Glutamatergic neuron (in vitro differentiated cells): ENCODE measurements around the gene MYRIP. TPM values are rescaled to one million over a fixed set of nuclear protein-coding genes. Genes with fewer than 3 reads are reported as not detected.

Source experiments
- DNase-seq: peaks from one replicate; pipeline ENCODE4 v3.0.0; 2022
- H3K27ac Mint-ChIP-seq: one replicate; pipeline ENCODE4 v1.8.0; 2020; ENCODE audit warnings: mild to moderate bottlenecking, mixed read lengths, inconsistent platforms; ENCODE audit not compliant: unreplicated experiment
- H3K27me3 Mint-ChIP-seq: one replicate; pipeline ENCODE4 v1.8.0; 2020; ENCODE audit warnings: mild to moderate bottlenecking, moderate library complexity, mixed read lengths, inconsistent platforms; ENCODE audit not compliant: unreplicated experiment
- H3K36me3 Mint-ChIP-seq: one replicate; pipeline ENCODE4 v1.8.0; 2020; ENCODE audit warnings: mild to moderate bottlenecking, mixed read lengths, inconsistent platforms; ENCODE audit not compliant: unreplicated experiment
- H3K4me1 Mint-ChIP-seq: one replicate; pipeline ENCODE4 v1.8.0; 2020; ENCODE audit warnings: mild to moderate bottlenecking, low read depth, mixed read lengths, inconsistent platforms; ENCODE audit not compliant: unreplicated experiment
- H3K4me3 Mint-ChIP-seq: one replicate; pipeline ENCODE4 v1.8.0; 2020; ENCODE audit warnings: mild to moderate bottlenecking, mixed read lengths, inconsistent platforms; ENCODE audit not compliant: unreplicated experiment
- H3K9me3 Mint-ChIP-seq: one replicate; pipeline ENCODE4 v1.8.0; 2020; ENCODE audit warnings: mild to moderate bottlenecking, moderate library complexity, mixed read lengths, inconsistent platforms; ENCODE audit not compliant: unreplicated experiment
- CTCF ChIP-seq: fragments of 200-600 bp; sonication (generic); IDR thresholded peaks from one replicate; pipeline ENCODE4 v1.5.0; 2021; ENCODE audit not compliant: partially characterized antibody, unreplicated experiment
- total RNA-seq: library from RNA; stranded (reverse); fragmentation: NEBNext Ultra II Directional; extraction: Animal tissue kit (Norgen Biotek cat#: 25700); gene quantifications from one replicate; pipeline ENCODE4 v1.2.1, GENCODE V29; 2021; ENCODE audit not compliant: unreplicated experiment

The MYRIP gene
- total RNA-seq, 1 donor from 2014 or later: 1.8 TPM

DNA sequence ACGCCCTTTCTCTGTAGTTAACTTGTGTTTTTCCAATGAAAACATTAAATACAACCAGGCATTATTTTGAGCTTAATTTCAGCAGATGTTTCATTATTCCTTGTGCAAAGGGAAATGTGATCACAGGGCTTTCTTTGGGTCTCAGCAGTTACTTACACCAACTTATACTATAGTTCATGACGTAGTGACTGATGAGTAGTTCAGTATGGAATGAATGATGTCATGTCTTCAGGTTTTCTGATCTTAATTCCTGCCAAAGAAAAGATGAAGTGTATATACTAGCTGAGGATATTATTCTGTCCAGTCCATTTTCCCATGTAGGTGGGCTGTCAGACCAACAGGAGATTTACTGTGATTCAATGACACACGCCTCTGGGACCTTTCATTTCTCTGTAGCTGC lies 61.3 kb downstream of the MYRIP start:
- no peaks in the 10 kb centered on the region for H3K4me1 Mint-ChIP-seq
- H3K4me3 Mint-ChIP-seq: no peak overlapping the region
- H3K36me3 Mint-ChIP-seq: no peaks in the 10 kb centered on the region
- DNase-seq: no peak
- H3K9me3 Mint-ChIP-seq: peaks cover 2% of the 10 kb centered on the region
- no peaks in the 10 kb centered on the region for H3K27me3 Mint-ChIP-seq
- no peak for TF ChIP-seq CTCF
- no peak overlapping the region for H3K27ac Mint-ChIP-seq

DNA sequence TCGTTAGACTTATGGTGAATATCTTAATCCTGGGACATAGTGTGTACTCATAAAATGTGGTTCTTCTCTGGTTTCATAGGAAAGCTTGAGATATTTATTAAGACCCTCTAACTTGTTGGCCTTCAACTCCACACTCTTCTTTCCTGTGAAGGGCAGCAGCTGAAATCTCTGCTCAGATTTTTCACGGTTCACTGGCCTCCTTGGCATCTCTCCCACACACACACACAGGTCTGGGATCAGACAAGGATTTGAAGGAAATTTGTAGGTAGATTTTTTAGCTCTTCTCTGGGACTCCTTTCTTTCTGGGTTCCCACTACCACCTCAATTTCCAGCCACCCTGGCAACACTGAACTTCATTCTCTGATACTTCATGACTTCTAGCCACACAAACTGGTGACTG lies 70.2 kb downstream of the MYRIP start:
- H3K9me3 Mint-ChIP-seq: peaks cover 7% of the 10 kb centered on the region
- H3K36me3 Mint-ChIP-seq: no peaks in the 10 kb centered on the region
- H3K27ac Mint-ChIP-seq: no peak overlapping the region
- H3K27me3 Mint-ChIP-seq: no peaks in the 10 kb centered on the region
- no peaks in the 10 kb centered on the region for H3K4me1 Mint-ChIP-seq
- DNase-seq: no peak
- no peak overlapping the region for H3K4me3 Mint-ChIP-seq
- TF ChIP-seq CTCF: no peak

- TF ChIP-seq CTCF: no peak
- Mint-ChIP-seq H3K27ac (no peak overlapping the region), H3K27me3 (no peaks in the 10 kb centered on the region), H3K4me3 (no peak overlapping the region), H3K36me3 (no peaks in the 10 kb centered on the region), H3K9me3 (peaks cover 5% of the 10 kb centered on the region), H3K4me1 (no peaks in the 10 kb centered on the region)
- DNase-seq: no peak
These were observed 72.7 kb downstream of the MYRIP start for GRCh38 chr3:39882111-39882510.

DNA sequence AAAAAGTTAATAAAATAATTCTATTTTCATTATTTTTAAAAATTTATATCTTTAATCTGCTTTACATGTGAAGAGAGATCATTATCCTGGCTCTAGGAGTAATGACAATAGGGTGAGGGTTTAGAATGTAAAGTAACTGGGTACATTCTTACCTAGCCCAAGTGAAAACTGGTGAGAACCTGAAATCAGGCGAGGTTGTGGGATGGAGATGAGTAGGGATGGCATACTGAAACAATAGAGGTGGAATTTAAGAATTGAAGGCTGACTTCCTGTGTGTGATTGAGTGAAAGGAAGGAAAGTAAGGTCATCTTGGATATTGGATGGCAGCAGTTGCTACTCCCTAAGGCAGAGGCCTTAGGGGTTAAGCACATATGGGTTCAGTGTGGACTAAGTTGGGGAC lies 82.7 kb downstream of the MYRIP start:
- Mint-ChIP-seq H3K4me1 (no peaks in the 10 kb centered on the region), H3K36me3 (no peaks in the 10 kb centered on the region), H3K27ac (no peak overlapping the region), H3K27me3 (no peaks in the 10 kb centered on the region), H3K4me3 (no peak overlapping the region), H3K9me3 (no peaks in the 10 kb centered on the region)
- no peak for DNase-seq
- no peak for TF ChIP-seq CTCF

DNA sequence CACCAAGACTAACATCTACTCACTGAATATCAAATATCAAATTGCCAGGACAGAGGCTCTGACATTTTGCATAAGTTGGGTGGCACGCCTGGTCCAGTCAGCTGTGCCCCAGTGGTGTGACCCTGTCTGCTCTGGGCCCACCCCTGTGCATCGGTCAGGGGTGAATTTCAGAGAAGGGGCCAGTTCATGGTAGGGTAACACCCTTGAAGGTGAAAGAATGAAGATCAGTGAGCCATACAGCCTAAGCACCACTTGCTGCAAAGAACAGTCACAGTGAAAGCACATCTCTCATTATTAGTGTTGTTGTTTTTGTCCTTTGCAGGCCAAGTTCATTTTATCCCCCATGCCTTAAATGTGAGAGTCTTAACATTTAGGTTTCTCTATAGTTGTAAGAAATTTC lies 86.8 kb downstream of the MYRIP start:
- Mint-ChIP-seq H3K9me3 (no peaks in the 10 kb centered on the region), H3K36me3 (no peaks in the 10 kb centered on the region)

More for the DNA sequence above, 86.8 kb downstream of the MYRIP start:
- no peak for TF ChIP-seq CTCF
- Mint-ChIP-seq H3K27ac (no peak overlapping the region), H3K27me3 (no peaks in the 10 kb centered on the region), H3K4me3 (no peak overlapping the region), H3K4me1 (no peaks in the 10 kb centered on the region)
- DNase-seq: no peak
